LNCaP clone FGC (cell line): Measurements from ENCODE around the gene LCE4A.

Source experiments
- DNase-seq: peaks from one replicate; pipeline ENCODE4 v3.0.0-alpha.2; 2011; ENCODE audit warnings: low read depth
- H3K4me3 ChIP-seq: 2 replicates; pipeline ENCODE4 v1.5.1; 2011; ENCODE audit warnings: mild to moderate bottlenecking, low read depth, low read length, control low read depth
- CTCF ChIP-seq: IDR thresholded peaks from 2 replicates; pipeline ENCODE4 v1.5.1; 2012; ENCODE audit warnings: mild to moderate bottlenecking; ENCODE audit not compliant: control insufficient read depth, insufficient read depth; ENCODE audit errors: extremely low read depth

Gene LCE4A

GRCh38 chr1:152745765-152746444 lies 37.9 kb downstream of the LCE4A start:
- TF ChIP-seq CTCF: no peak
- no peak overlapping the region for H3K4me3 ChIP-seq
- no peak for DNase-seq

GRCh38 chr1:152747831-152748230 lies 39.9 kb downstream of the LCE4A start:
- DNase-seq: no peak
- no peak overlapping the region for H3K4me3 ChIP-seq
- no peak for TF ChIP-seq CTCF

GRCh38 chr1:152752225-152752624 lies 44.3 kb downstream of the LCE4A start:
- H3K4me3 ChIP-seq: no peak overlapping the region
- no peak for DNase-seq
- TF ChIP-seq CTCF: no peak

- TF ChIP-seq CTCF: no peak
- no peak for DNase-seq
- H3K4me3 ChIP-seq: no peak overlapping the region
These were observed 45.6 kb downstream of the LCE4A start for GRCh38 chr1:152753586-152753985.

- TF ChIP-seq CTCF: no peak
- DNase-seq: no peak
- no peak overlapping the region for H3K4me3 ChIP-seq
These were observed 48.9 kb downstream of the LCE4A start for GRCh38 chr1:152756872-152757271.

- no peak for TF ChIP-seq CTCF
These were observed 49.8 kb downstream of the LCE4A start, which contains the start of gene KPRP for GRCh38 chr1:152757747-152758146. KPRP (plus strand) TSS chr1:152758025; CDS start chr1:152759589, 1,564 bp downstream.

GRCh38 chr1:152758636-152759035 lies 50.7 kb downstream of the LCE4A start:
- no peak overlapping the region for H3K4me3 ChIP-seq
- no peak for TF ChIP-seq CTCF
- no peak for DNase-seq

More at GRCh38 chr1:152757747-152758146, 49.8 kb downstream of the LCE4A start, which contains the start of gene KPRP:
- DNase-seq: no peak
- no peak within 1 kb of the TSS for H3K4me3 ChIP-seq
